GM06990 (cell line): Measurements from ENCODE around the gene BBS9.

ENCODE experiments used
- DNase-seq: peaks from one replicate; pipeline ENCODE4 v3.0.0-alpha.2; 2011; ENCODE audit not compliant: insufficient read length; ENCODE audit errors: extremely low read depth
- H3K27me3 ChIP-seq: replicated peaks from 2 replicates; pipeline ENCODE4 v1.6.0; 2011; ENCODE audit warnings: low read length; ENCODE audit not compliant: control insufficient read depth, insufficient read depth
- H3K36me3 ChIP-seq: 2 replicates; pipeline ENCODE4 v1.5.1; 2011; ENCODE audit warnings: low read length; ENCODE audit not compliant: control insufficient read depth, insufficient read depth
- H3K4me3 ChIP-seq: replicated peaks from 2 replicates; pipeline ENCODE4 v1.5.1; 2011; ENCODE audit warnings: low read depth, mild to moderate bottlenecking, control low read depth, low read length
- CTCF ChIP-seq: IDR thresholded peaks from 2 replicates; pipeline ENCODE4 v1.5.1; 2011; ENCODE audit warnings: low read length, control low read depth, mild to moderate bottlenecking, inconsistent platforms; ENCODE audit not compliant: insufficient read depth, poor library complexity, severe bottlenecking

Gene BBS9

GRCh38 chr7:33411020-33411419, 281.7 kb downstream of the BBS9 start:
- no peak for TF ChIP-seq CTCF
- DNase-seq = no peak
- Histone ChIP-seq H3K27me3 (no peaks in the 10 kb centered on the region), H3K36me3 (no peaks in the 10 kb centered on the region), H3K4me3 (no peak overlapping the region)

GRCh38 chr7:33412331-33412730, 283.0 kb downstream of the BBS9 start:
- no peak for TF ChIP-seq CTCF
- no peaks in the 10 kb centered on the region for H3K27me3 ChIP-seq
- no peak overlapping the region for H3K4me3 ChIP-seq
- no peaks in the 10 kb centered on the region for H3K36me3 ChIP-seq
- no peak for DNase-seq

GRCh38 chr7:33418251-33418701, 288.9 kb downstream of the BBS9 start:
- H3K27me3 ChIP-seq = no peaks in the 10 kb centered on the region
- no peak for DNase-seq
- H3K36me3 ChIP-seq = no peaks in the 10 kb centered on the region
- H3K4me3 ChIP-seq = no peak overlapping the region
- TF ChIP-seq CTCF = no peak

- no peaks in the 10 kb centered on the region for H3K27me3 ChIP-seq
- no peak for DNase-seq
Measured at GRCh38 chr7:33420311-33420940, 291.1 kb downstream of the BBS9 start.

GRCh38 chr7:33421429-33421828, 292.1 kb downstream of the BBS9 start:
- no peaks in the 10 kb centered on the region for H3K36me3 ChIP-seq
- no peak for DNase-seq
- no peaks in the 10 kb centered on the region for H3K27me3 ChIP-seq
- TF ChIP-seq CTCF = no peak
- no peak overlapping the region for H3K4me3 ChIP-seq

More at GRCh38 chr7:33420311-33420940, 291.1 kb downstream of the BBS9 start:
- H3K4me3 ChIP-seq = no peak overlapping the region
- no peak for TF ChIP-seq CTCF
- H3K36me3 ChIP-seq = no peaks in the 10 kb centered on the region

GRCh38 chr7:33422141-33422540, 292.8 kb downstream of the BBS9 start:
- H3K4me3 ChIP-seq = no peak overlapping the region

More at GRCh38 chr7:33422141-33422540, 292.8 kb downstream of the BBS9 start:
- TF ChIP-seq CTCF = no peak
- DNase-seq = no peak
- no peaks in the 10 kb centered on the region for H3K36me3 ChIP-seq
- H3K27me3 ChIP-seq = no peaks in the 10 kb centered on the region
